ENCODE data around the gene NADSYN1.

Gene NADSYN1

GRCh38 chr11:71474141-71474770, 21.3 kb downstream of the NADSYN1 start:
- DNase-seq (ENCODE audit: low read depth) = no peak

DNA sequence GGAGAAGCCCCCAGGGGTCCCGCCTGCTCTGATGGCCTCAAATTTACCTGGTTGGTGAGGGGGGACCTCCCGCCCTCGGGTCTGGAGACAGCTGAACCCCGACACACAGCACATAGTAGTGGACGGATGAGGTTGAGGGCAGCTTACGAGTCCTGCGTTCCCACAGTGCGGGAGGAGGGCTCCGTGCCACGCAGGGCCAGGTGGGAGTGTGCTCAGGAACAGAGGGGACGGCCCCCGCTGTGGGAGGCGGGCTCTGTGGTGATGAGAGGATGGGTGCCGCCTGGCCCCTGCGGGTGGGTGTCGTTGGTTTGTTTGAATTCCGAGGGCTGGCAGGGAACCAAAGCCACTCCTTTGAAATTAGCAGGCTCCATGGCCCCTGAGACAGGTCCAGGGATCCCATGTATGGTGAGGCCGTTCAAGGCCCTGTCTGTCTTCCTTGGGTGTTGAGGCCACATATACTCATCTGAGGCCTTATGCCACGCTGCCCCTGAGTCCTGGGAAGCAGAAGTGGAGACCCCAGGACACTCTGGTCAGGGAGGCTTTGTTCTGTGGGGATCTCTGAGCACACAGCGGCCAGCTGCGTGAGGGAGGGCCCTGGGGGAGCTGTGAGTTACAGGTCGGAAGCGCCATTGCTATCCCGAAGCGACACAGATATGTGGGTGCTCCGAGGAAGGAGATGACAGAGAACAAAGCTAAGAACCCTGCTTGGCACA, 21.9 kb downstream of the NADSYN1 start:
- DNase-seq (ENCODE audit: low read depth) = no peak

DNA sequence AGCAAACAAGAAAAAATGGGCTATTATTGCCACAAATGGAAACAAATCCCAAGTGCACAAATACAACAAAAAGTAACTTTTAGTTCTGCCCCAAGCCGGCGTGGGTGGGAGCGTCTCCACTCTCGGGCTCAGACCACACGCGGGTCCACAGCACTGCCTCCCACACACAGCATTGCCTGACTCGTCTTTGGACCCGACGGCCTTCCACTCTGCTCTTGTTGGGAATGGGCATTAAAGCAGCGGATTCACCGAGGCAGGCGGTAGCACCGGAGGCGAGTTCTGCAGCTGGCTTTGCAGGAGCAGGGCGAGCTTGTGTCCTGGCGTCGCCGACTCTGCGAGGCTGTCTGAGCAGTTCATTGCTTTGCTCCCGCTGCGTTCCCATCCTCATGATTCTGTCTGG, 23.0 kb downstream of the NADSYN1 start:
- no peak for DNase-seq (ENCODE audit: low read depth)

- DNase-seq (ENCODE audit: low read depth) = no peak
Measured at GRCh38 chr11:71476926-71477640, 24.1 kb downstream of the NADSYN1 start.

DNA sequence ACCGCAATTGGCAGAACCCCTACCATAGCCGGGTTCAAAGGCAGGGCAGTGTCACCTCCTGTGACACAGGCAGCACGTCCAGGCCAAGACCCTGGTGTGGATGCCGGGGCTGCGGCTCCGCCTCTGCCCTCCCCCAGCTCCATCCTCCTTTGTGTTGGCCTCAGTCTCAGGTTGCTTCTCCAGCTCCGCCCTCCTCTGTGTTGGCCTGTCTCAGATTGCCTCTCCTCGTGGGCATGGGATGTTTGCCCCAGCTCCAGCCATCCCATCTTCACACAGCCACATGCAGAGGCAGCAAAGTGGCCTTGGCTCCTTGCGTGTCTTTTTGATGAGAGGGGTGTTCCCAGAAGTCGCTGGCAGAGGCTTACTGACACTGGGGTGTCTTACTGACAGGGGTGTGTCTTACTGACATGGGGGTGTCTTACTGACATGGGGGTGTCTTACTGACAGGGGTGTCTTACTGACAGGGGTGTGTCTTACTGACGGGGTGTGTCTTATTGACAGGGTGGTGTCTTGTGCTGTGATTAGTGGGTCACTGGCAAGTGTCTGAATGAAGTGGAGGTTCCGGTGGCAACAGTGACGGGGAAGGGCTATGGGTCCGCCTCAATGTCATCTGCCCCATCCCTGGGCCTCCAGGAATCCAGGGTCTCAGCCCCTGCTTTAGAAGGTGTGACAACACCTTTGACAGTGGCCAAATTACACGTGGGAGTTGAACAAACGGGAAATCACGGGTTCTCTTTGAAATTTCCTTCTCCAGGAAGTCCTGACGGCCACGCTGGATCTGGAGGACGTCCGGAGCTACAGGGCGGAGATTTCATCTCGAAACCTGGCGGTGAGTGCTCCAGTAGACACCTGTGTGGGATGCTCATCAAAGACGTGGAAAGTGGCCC, 24.9 kb downstream of the NADSYN1 start:
- no peak for DNase-seq (ENCODE audit: low read depth)

GRCh38 chr11:71478528-71478840, 25.5 kb downstream of the NADSYN1 start:
- no peak for DNase-seq (ENCODE audit: low read depth)

DNA sequence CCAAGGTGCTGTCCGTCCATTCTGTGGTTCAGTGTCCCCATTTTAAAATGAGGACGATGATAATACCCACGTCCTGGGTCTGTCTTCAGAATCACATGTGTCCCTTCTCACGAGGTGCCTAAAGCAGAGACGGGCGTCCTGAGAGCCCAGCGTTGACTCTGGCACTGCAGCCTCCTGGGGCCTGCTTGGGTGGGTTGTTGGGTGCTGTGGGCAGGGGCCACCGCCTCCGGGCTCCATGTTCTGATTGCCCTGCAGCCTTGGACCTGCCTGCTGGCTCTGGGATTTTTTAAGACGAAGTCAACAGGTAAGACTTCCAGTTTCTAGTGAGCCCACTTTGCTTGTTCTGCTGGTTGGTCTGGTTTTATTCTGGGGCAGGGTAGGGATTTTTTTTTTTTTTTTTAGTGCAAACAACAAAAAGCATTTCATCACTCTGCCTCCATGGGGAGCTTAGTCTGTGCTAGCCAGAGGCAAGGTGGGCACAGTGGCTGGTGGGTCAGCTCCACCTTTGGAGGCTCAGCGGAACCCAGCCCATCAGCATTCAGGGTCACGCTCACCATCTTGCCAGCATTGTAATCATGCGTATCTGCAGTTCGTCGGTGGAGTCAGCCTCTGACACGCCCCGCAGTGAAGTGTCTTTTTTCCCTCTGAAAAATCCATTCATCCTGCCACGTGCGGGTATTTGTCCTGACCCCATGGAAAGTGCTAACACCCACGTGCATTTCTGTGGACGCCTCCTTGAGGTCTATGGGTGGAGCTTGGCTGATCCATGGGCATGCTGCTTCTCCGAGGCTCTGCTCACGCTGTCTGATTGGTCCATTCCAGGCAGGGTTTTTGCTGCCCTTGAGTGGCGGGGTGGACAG, 28.3 kb downstream of the NADSYN1 start:
- DNase-seq (ENCODE audit: low read depth) = no peak

- DNase-seq (ENCODE audit: low read depth) = no peak
Measured at GRCh38 chr11:71482216-71482615, 29.2 kb downstream of the NADSYN1 start.

DNA sequence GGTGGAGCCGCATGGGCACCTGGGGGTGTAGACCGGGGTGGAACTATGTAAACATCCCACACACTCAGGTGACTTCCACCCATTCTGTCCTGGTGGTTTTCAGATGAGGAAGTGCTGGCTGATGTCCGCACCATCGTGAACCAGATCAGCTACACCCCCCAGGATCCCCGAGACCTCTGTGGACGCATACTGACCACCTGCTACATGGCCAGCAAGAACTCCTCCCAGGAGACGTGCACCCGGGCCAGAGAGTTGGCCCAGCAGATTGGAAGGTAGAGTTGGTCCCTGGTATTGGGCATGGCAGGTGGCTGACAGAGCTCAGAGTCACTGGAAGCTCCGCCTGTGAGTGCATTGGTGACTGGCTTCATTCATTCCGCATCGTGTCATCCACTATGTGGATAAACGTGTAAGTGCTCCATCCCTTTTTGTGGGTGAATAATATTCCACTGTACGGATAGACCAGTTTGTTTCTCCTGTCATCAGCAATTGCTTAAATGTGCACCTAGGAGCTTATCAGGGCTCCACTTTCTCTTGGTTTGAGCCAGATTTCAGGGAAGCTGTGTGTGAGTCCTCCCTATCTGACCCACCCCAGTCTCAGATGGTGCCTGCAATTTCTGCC, 29.9 kb downstream of the NADSYN1 start:
- DNase-seq (ENCODE audit: low read depth) = no peak

- no peak for DNase-seq (ENCODE audit: low read depth)
Measured at GRCh38 chr11:71483692-71484091, 30.7 kb downstream of the NADSYN1 start.

DNA sequence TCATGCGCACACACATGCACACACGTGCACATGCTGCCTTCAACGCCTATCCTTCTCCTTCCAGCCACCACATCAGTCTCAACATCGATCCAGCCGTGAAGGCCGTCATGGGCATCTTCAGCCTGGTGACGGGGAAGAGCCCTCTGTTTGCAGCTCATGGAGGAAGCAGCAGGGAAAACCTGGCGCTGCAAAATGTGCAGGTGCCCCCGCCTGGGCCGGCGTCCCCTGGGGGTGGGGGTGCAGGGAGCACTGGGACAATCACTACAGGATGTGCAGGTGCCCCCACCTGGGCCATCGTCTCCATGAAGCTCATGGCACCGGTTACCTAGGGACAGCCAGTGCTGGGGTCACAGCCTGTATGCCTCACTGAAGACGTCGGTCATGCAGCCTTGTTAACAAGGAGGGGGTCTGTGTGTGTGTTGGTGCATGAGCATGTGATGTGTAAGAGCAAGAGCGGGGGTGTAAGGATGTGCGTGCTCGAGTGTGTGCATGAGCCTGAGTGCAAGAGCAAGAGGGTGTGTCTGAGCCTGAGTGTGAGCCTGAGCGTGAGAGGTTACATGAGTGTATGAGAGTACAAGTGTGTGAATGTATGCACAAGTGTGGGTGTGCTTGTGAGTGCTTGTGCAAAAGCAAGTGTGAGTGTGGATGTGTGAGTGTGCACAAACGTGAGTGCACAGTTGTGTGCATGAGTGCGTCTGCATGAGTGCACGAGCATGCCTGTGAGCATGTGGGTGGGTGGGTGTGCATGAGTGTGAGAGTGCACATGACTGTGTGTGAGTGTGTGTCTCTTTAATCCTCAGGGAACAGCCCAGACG, 31.5 kb downstream of the NADSYN1 start:
- DNase-seq (ENCODE audit: low read depth) = no peak

- DNase-seq (ENCODE audit: low read depth) = no peak
Measured at GRCh38 chr11:71485063-71485399, 32.0 kb downstream of the NADSYN1 start.

DNA sequence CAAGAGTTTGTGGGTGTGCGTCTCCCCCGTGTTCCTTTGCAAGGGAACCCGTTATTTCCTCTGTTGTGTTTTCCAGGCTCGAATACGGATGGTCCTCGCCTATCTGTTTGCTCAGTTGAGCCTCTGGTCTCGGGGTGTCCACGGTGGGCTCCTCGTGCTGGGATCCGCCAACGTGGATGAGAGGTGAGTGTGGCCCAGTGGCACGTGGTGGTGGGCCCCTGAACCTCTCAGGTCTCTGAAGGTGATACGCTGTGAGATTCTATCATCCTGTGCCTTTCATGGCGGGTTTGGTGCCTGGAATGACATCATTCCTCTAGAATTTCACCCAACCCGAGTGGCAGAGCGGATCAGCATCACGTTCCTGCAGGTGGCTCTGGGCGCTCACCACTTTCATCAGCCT, 32.5 kb downstream of the NADSYN1 start:
- DNase-seq (ENCODE audit: low read depth) = no peak

GRCh38 chr11:71486320-71486719, 33.3 kb downstream of the NADSYN1 start:
- no peak for DNase-seq (ENCODE audit: low read depth)

DNA sequence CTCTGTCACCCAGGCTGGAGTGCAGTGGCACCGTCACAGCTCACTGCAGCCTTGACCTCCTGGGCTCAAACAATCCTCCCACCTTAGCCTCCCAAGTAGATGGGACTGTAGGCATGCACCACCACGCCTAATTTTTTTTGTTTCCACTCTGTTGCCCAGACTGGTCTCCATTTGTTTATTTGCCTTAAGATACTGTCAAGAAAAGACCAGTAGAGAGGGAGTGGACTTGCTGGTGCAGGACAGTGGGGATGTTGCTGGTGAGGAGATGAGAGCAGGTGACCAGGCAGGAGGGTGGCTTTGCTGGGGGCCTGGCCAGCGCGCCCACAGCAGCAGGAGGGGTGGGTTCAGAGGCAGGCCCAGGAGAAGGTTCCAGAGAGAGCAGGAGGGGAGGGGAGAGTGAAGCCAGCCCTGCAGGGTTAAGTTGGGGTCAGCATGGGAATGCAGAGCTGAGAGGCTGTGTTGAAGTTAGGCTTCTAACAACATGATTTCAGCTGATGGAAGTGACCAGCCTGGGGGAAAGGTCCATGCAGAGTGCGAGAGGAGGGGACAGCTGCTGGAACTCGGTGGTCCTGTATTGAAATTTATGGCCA, 35.8 kb downstream of the NADSYN1 start:
- DNase-seq (ENCODE audit: low read depth) = no peak

DNA sequence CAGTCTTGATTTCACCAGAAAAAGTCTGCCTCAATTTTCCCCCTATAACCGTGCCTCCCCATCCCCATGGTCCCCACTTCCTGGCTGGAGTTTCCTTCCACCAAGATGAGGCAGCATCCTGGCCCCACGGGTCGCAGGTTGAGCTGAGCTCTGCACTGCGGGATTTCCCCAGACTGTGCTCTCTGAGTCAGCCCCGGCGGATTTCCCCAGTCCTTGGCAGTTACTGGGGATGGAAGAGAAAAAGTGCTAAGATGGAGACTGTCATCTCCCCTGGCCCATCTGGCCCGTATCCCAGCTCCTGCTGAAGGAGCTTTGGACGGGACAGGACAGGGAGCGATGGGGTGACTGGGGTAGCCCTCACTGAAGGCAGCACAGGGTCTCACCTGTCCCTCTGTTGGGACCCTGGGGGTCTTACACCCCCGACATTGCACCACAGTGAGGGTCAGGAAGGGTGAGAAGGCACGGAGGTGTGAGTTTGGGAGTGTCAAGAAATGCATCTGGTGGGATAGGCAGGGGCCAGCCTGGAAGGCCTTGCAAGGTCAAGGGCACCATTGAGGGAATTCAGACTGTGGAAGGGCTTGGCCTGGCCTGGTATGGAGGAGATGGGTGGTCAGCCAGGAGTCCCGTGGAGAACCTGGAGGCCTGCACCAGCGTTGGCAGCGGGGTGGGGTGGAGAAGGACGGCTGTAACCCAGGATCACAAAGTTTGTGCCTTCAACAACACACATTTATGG, 36.5 kb downstream of the NADSYN1 start:
- no peak for DNase-seq (ENCODE audit: low read depth)

- DNase-seq (ENCODE audit: low read depth) = no peak
Measured at GRCh38 chr11:71490044-71490730, 37.2 kb downstream of the NADSYN1 start.

DNA sequence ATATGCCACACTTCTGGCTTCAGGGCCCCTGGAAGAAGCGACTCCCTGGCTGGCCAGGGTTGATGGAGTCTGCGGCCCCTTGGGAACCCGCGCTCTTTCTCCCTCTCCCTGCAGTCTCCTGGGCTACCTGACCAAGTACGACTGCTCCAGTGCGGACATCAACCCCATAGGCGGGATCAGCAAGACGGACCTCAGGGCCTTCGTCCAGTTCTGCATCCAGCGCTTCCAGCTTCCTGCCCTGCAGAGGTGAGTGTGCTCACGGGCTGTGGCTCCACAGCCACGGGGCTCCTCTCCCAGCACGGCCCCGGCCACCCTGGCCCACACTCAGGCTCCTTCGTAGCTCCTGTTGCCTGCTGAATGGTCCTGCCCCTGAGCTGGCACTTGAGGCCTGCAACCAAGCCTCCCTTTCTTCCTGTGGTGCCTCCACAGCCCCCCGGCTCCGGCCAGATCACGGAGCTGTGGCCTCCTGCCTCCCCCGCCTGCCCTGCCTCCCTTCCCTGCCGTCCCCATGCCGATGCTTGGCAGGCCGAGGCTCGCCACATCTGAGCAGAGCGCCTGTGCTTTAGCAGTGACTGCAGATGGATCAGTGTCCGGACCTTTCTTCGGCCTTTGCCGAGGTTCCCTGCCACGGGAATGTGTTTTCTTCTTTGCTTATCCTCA, 37.9 kb downstream of the NADSYN1 start:
- no peak for DNase-seq (ENCODE audit: low read depth)

Measured in HS-5 (cell line).